SU-DHL-6 (cell line): Measurements from ENCODE around the gene OLIG2.

Experiments
- H2AFZ ChIP-seq: fragments of 200-600 bp; sonication (generic); 2 replicates; pipeline ENCODE4 v1.6.1; 2014; ENCODE audit warnings: low read depth, mild to moderate bottlenecking, moderate library complexity, mixed read lengths, antibody characterized with exemption, low read length; ENCODE audit not compliant: severe bottlenecking
- H3F3A ChIP-seq: fragments of 200-600 bp; shearing (Covaris generic); 2 replicates; pipeline ENCODE4 v1.6.0; 2016; ENCODE audit warnings: antibody characterized with exemption, mild to moderate bottlenecking; ENCODE audit not compliant: insufficient read depth
- H3K27ac ChIP-seq: fragments of 200-600 bp; sonication (generic); 2 replicates; pipeline ENCODE4 v1.5.1; 2016; ENCODE audit warnings: low read depth, mild to moderate bottlenecking, low read length, moderate library complexity, mixed read lengths
- H3K27me3 ChIP-seq: fragments of 200-600 bp; sonication (generic), shearing (Covaris generic); 2 replicates; pipeline ENCODE4 v1.6.0; 2014; ENCODE audit warnings: mild to moderate bottlenecking, low read length
- H3K36me3 ChIP-seq: fragments of 200-600 bp; sonication (generic); 2 replicates; pipeline ENCODE4 v1.6.1; 2014; ENCODE audit warnings: mild to moderate bottlenecking, low read length, mixed read lengths
- H3K4me2 ChIP-seq: fragments of 300-600, 200-600 bp; shearing (Covaris generic), sonication (generic); 2 replicates; pipeline ENCODE4 v1.6.0; 2014; ENCODE audit warnings: low read length, low read depth, mild to moderate bottlenecking; ENCODE audit not compliant: poor library complexity, severe bottlenecking
- H3K4me3 ChIP-seq: fragments of 200-600 bp; sonication (generic); 2 replicates; pipeline ENCODE4 v1.5.1; 2014; ENCODE audit warnings: antibody characterized with exemption, low read length, mild to moderate bottlenecking, mixed read lengths; ENCODE audit not compliant: insufficient read depth, poor library complexity, severe bottlenecking
- H3K79me2 ChIP-seq: fragments of 200-600 bp; sonication (generic); 2 replicates; pipeline ENCODE4 v1.6.1; 2014; ENCODE audit warnings: mild to moderate bottlenecking, low read length, moderate library complexity; ENCODE audit not compliant: insufficient read depth
- H3K9ac ChIP-seq: fragments of 200-600 bp; sonication (generic); 2 replicates; pipeline ENCODE4 v1.7.0; 2014; ENCODE audit warnings: mild to moderate bottlenecking, low read length
- H3K9me2 ChIP-seq: fragments of 200-600 bp; sonication (generic); replicated peaks from 2 replicates; pipeline ENCODE4 v1.6.1; 2014; ENCODE audit warnings: low read length; ENCODE audit not compliant: insufficient read depth
- H3K9me3 ChIP-seq: fragments of 200-600 bp; sonication (generic); 2 replicates; pipeline ENCODE4 v1.6.1; 2014; ENCODE audit warnings: low read length, mixed read lengths; ENCODE audit not compliant: insufficient read depth
- H4K20me1 ChIP-seq: fragments of 200-600 bp; sonication (generic); 2 replicates; pipeline ENCODE4 v1.6.1; 2014; ENCODE audit warnings: low read depth, mild to moderate bottlenecking, antibody characterized with exemption, low read length, moderate library complexity, mixed read lengths
- EZH2phosphoT487 ChIP-seq: fragments of 200-600 bp; sonication (generic), shearing (Covaris generic); conservative IDR thresholded peaks from 2 replicates; pipeline ENCODE4 v1.6.1; 2018; ENCODE audit warnings: mild to moderate bottlenecking, antibody characterized with exemption, low read length, moderate library complexity, mixed read lengths
- TF ChIP-seq, protein P1 (sequence below): fragments of 200-600 bp; sonication (generic); IDR thresholded peaks from one replicate; pipeline ENCODE4 v1.5.1; 2017; ENCODE audit warnings: antibody characterized with exemption, mild to moderate bottlenecking, low read length, moderate library complexity; ENCODE audit not compliant: insufficient read depth, poor library complexity, severe bottlenecking

The OLIG2 gene

DNA sequence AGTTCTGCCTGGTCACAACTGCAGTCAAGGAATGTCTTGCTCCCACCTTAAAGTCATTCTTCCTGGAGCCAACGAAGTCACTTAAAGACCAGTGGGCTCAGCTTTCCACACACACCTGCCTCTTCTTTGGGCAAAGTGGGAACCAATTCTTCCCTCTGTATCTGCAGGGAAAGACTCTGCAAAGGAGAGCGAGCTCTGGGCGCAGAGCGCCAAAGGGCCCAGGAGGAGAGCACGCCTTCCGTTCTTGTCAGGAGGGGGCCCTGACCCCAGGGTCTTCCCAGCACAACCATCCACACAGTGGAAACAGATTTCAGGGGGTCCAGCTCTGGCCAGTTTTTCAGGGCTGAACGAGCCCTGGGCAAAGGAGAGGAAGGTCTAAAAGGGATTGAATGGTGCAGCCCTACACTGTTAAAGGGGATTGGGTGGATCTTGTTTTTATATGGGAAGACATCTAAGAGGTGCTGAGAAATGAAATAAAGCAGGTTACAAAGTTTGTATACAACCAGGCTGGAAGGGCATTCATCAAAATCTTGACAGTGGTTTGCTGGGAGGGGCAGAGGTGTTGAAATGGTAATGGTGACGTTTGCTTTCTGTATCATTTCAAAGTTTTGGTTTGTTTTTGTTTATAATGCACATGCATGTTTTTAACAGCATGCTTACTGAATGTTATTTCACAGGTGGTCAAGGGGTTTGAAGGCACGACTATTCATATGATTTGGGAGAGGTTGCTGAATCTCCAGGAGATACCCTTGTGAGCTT lies 6.8 kb upstream of the OLIG2 start:
- TF ChIP-seq EZH2phosphoT487 = no peak
- TF ChIP-seq, protein P1, sequence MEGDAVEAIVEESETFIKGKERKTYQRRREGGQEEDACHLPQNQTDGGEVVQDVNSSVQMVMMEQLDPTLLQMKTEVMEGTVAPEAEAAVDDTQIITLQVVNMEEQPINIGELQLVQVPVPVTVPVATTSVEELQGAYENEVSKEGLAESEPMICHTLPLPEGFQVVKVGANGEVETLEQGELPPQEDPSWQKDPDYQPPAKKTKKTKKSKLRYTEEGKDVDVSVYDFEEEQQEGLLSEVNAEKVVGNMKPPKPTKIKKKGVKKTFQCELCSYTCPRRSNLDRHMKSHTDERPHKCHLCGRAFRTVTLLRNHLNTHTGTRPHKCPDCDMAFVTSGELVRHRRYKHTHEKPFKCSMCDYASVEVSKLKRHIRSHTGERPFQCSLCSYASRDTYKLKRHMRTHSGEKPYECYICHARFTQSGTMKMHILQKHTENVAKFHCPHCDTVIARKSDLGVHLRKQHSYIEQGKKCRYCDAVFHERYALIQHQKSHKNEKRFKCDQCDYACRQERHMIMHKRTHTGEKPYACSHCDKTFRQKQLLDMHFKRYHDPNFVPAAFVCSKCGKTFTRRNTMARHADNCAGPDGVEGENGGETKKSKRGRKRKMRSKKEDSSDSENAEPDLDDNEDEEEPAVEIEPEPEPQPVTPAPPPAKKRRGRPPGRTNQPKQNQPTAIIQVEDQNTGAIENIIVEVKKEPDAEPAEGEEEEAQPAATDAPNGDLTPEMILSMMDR = no peak
- no peak overlapping the region for H2AFZ ChIP-seq
- H3K27me3 ChIP-seq = no peaks in the 10 kb centered on the region
- H3F3A ChIP-seq = no peaks in the 10 kb centered on the region
- H3K4me2 ChIP-seq = no peak overlapping the region
- no peaks in the 10 kb centered on the region for H3K9me2 ChIP-seq
- H3K9me3 ChIP-seq = no peaks in the 10 kb centered on the region
- no peak overlapping the region for H3K9ac ChIP-seq
- H3K79me2 ChIP-seq = no peaks in the 10 kb centered on the region
- H3K4me3 ChIP-seq = no peak overlapping the region
- no peaks in the 10 kb centered on the region for H3K36me3 ChIP-seq
- H4K20me1 ChIP-seq = no peaks in the 10 kb centered on the region
- H3K27ac ChIP-seq = no peak overlapping the region

DNA sequence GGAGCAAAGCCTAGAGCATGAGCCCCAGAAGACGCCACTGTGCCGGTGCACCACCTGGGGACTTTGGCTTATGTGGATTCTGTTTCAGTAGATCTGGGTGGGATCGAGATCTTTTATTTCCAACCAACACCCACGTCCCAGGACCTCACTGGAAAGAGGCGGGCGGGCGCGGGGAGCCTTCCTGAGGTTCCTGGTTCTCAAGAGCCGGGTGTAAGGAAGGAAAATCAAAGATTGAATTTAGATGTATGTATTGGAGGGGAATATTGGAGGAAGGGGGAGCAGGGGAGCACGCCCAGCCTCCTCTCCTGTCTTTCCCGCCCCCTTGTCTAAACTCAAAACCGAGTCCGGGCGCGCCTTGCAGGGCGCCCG lies 6.2 kb upstream of the OLIG2 start:
- Histone ChIP-seq H3K9me2 (no peaks in the 10 kb centered on the region), H3K9me3 (no peaks in the 10 kb centered on the region), H3K4me2 (no peak overlapping the region), H2AFZ (no peak overlapping the region), H3F3A (no peaks in the 10 kb centered on the region), H3K9ac (no peak overlapping the region), H4K20me1 (no peaks in the 10 kb centered on the region), H3K79me2 (no peaks in the 10 kb centered on the region), H3K27ac (no peak overlapping the region), H3K36me3 (no peaks in the 10 kb centered on the region), H3K4me3 (no peak overlapping the region), H3K27me3 (no peaks in the 10 kb centered on the region)
- TF ChIP-seq, protein P1 = no peak
- no peak for TF ChIP-seq EZH2phosphoT487

DNA sequence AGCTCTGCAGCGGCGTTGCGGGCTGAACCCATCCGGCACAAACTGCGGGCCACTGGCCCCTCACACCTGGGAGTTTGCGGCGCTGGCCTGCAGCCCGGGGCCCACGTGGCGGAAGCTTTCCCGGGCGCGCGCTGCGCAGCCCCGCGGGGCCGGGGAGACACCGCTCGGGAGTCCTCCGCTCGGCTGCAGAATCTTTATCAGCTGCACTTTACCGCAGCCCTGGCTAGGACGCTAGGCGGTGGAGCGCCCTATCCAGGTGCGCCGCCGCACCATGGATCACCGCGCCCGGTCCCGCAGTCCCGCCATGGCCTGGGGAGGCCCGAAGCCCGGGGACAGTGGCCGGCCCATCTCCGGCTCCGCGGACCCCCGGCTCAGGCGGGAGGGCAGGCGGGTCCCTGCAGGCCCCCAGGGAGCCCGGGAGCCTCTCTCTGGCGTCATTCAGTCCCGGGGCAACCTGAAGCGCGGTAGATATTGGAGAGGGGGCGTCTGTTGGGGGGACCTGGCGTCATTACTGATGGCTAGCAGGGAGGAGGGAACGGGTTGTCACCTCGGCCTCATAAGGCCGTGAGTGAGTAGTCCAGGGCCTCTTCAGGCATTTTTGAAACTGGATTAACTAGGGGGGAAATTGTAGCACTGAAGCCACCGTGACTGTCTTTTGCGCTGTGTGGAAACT lies 5.7 kb upstream of the OLIG2 start:
- no peak for TF ChIP-seq EZH2phosphoT487
- TF ChIP-seq, protein P1 = no peak
- no peak overlapping the region for H3K27ac ChIP-seq
- no peaks in the 10 kb centered on the region for H3K79me2 ChIP-seq
- no peaks in the 10 kb centered on the region for H3K36me3 ChIP-seq
- no peaks in the 10 kb centered on the region for H3F3A ChIP-seq
- H3K4me2 ChIP-seq = no peak overlapping the region
- H3K4me3 ChIP-seq = no peak overlapping the region
- H3K9ac ChIP-seq = no peak overlapping the region
- H2AFZ ChIP-seq = no peak overlapping the region
- H3K27me3 ChIP-seq = no peaks in the 10 kb centered on the region
- no peaks in the 10 kb centered on the region for H4K20me1 ChIP-seq
- no peaks in the 10 kb centered on the region for H3K9me2 ChIP-seq
- H3K9me3 ChIP-seq = no peaks in the 10 kb centered on the region
